Endodermal cell (in vitro differentiated cells): ENCODE data around the gene DNASE1L1. TPM values are rescaled to one million over a fixed set of nuclear protein-coding genes. Genes with fewer than 3 reads are reported as not detected.
"Not testable (repeated sequence)": the region's sequence is repeated elsewhere in the genome, so short reads cannot be mapped to it uniquely, and the experiment has no call there.

Source experiments
- DNase-seq: peaks from one replicate; pipeline ENCODE4 v3.0.0-alpha.2; 2017
- H3K27ac ChIP-seq: 2 replicates; pipeline ENCODE4 v1.5.1; 2013; ENCODE audit warnings: mild to moderate bottlenecking, low read depth, low read length, moderate library complexity
- H3K27me3 ChIP-seq: 2 replicates; pipeline ENCODE4 v1.6.1; 2013; ENCODE audit warnings: mild to moderate bottlenecking, low read length, moderate library complexity; ENCODE audit not compliant: insufficient read depth, control insufficient read depth, poor library complexity, severe bottlenecking
- H3K36me3 ChIP-seq: 2 replicates; pipeline ENCODE4 v1.7.0; 2013; ENCODE audit warnings: mild to moderate bottlenecking, low read length, moderate library complexity; ENCODE audit not compliant: control insufficient read depth, insufficient read depth
- H3K4me1 ChIP-seq: one replicate; pipeline ENCODE4 v1.7.0; 2013; ENCODE audit warnings: low read length; ENCODE audit not compliant: control insufficient read depth, insufficient read depth
- H3K4me3 ChIP-seq: 2 replicates; pipeline ENCODE4 v1.5.1; 2013; ENCODE audit warnings: mild to moderate bottlenecking, low read length, moderate library complexity
- H3K9ac ChIP-seq: 2 replicates; pipeline ENCODE4 v1.6.1; 2013; ENCODE audit warnings: mild to moderate bottlenecking, low read length, moderate library complexity; ENCODE audit not compliant: poor library complexity, severe bottlenecking; ENCODE audit errors: extremely low read depth
- H3K9me3 ChIP-seq: 2 replicates; pipeline ENCODE4 v1.6.1; 2013; ENCODE audit warnings: mild to moderate bottlenecking, low read length, moderate library complexity; ENCODE audit not compliant: control insufficient read depth
- H3K27ac Mint-ChIP-seq: 2 replicates; pipeline ENCODE4 v1.8.0; 2020; ENCODE audit warnings: mixed read lengths
- H3K27me3 Mint-ChIP-seq: 2 replicates; pipeline ENCODE4 v1.8.0; 2021; ENCODE audit warnings: mild to moderate bottlenecking, mixed read lengths; ENCODE audit not compliant: insufficient read depth
- H3K36me3 Mint-ChIP-seq: 2 replicates; pipeline ENCODE4 v1.8.0; 2020; ENCODE audit warnings: low read depth, mixed read lengths
- H3K4me1 Mint-ChIP-seq: 2 replicates; pipeline ENCODE4 v1.8.0; 2020; ENCODE audit warnings: mixed read lengths
- H3K4me3 Mint-ChIP-seq: 2 replicates; pipeline ENCODE4 v1.8.0; 2020; ENCODE audit warnings: mild to moderate bottlenecking, moderate library complexity, mixed read lengths
- H3K9me3 Mint-ChIP-seq: 2 replicates; pipeline ENCODE4 v1.8.0; 2020; ENCODE audit warnings: mild to moderate bottlenecking, mixed read lengths
- WGBS, 2 experiments: methylation state at CpG; one replicate each; pipeline versions ENCODE4 v1.1.5 to v1.1.7; 2013; ENCODE audit warnings: missing lambda C conversion rate in 2 of 2, mixed read lengths in 1 of 2; ENCODE audit not compliant: insufficient coverage in 1 of 2, insufficient read length in 1 of 2; 5-methylcytosine and 5-hydroxymethylcytosine counted together
- total RNA-seq, 2 donors: library from RNA; stranded (reverse); fragmentation: NEBNext Ultra II Directional in 1 of 2; extraction: Animal tissue kit (Norgen Biotek cat#: 25700) in 1 of 2; gene quantifications; 2 replicates in 1 of 2; 3 replicates in 1 of 2; pipeline ENCODE4 v1.2.1, GENCODE V29; 2021
- TF ChIP-seq, protein P1 (sequence below): fragments of 200-600 bp; sonication (generic); conservative IDR thresholded peaks from 2 replicates; pipeline ENCODE4 v1.5.0; 2021; ENCODE audit warnings: antibody characterized with exemption, mild to moderate bottlenecking

Gene DNASE1L1
- total RNA-seq, 2 donors from 2014 or later: 13.8 to 17.0 TPM

GRCh38 chrX:154401918-154402621, 7.0 kb downstream of the DNASE1L1 start:
- Histone ChIP-seq H3K4me1 (no peaks in the 10 kb centered on the region), H3K27me3 (no peaks in the 10 kb centered on the region), H3K9ac (no peak overlapping the region), H3K4me3 (no peak overlapping the region), H3K36me3 (peaks cover 22% of the 10 kb centered on the region), H3K27ac (no peak overlapping the region), H3K9me3 (no peaks in the 10 kb centered on the region)
- Mint-ChIP-seq H3K27ac (peak overlapping the region; percentile 56), H3K4me3 (no peak overlapping the region), H3K4me1 (peaks cover 5% of the 10 kb centered on the region), H3K36me3 (peaks cover 24% of the 10 kb centered on the region), H3K9me3 (peaks cover 76% of the 10 kb centered on the region), H3K27me3 (no peaks in the 10 kb centered on the region)
- 78 to 79% methylated on average over 3 to 6 of the region's 6 CpGs for WGBS, 2 experiments
- peak; percentile 61 for DNase-seq
- TF ChIP-seq, protein P1, sequence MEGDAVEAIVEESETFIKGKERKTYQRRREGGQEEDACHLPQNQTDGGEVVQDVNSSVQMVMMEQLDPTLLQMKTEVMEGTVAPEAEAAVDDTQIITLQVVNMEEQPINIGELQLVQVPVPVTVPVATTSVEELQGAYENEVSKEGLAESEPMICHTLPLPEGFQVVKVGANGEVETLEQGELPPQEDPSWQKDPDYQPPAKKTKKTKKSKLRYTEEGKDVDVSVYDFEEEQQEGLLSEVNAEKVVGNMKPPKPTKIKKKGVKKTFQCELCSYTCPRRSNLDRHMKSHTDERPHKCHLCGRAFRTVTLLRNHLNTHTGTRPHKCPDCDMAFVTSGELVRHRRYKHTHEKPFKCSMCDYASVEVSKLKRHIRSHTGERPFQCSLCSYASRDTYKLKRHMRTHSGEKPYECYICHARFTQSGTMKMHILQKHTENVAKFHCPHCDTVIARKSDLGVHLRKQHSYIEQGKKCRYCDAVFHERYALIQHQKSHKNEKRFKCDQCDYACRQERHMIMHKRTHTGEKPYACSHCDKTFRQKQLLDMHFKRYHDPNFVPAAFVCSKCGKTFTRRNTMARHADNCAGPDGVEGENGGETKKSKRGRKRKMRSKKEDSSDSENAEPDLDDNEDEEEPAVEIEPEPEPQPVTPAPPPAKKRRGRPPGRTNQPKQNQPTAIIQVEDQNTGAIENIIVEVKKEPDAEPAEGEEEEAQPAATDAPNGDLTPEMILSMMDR: no peak

DNA sequence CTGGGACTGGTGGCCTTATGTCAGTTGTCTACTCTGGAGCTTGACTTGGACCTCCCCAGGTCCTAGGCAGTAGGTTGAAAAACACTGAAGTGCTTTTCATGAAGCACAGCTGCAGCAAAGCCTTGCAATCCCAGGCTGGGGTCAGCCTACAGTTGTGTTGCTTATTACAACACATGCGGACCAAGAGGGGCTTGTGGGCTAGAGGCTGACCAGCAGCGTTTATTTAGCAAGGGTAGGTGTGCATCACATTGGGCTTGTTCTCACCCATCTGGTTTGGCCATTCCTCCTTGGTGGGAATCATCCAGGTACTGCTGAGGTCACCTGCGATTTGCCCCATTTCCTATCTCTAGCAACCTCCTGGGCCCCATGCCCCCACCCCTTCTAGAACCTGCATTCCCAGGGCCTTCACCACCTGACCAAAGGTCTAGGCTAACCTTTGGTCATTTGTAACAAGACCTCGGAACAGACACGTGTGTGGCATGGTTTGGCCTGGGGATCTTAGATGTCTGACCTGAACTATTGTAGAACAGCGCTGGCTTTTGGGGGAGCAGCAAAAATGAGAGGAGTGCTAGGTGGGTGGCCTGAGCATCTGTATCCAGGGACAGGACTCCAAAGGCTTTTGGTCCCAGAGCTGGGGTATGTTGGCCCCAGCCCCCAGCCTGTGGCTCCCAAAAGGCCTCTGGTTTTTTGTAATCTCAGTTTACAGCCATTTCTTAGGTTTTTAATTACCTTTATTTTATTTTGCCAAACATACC, 7.8 kb downstream of the DNASE1L1 start:
- DNase-seq: peak; percentile 81

GRCh38 chrX:154400369-154400817, 8.7 kb downstream of the DNASE1L1 start:
- H3K4me3 Mint-ChIP-seq: peak overlapping the region; percentile 91
- not testable (repeated sequence) for DNase-seq, H3K4me1 ChIP-seq, H3K9me3 ChIP-seq, H3K4me1 Mint-ChIP-seq, H3K27me3 ChIP-seq, H3K9ac ChIP-seq, H3K27ac ChIP-seq, H3K27me3 Mint-ChIP-seq
- 93% methylated on average over 4 of the region's 6 CpGs; no CpG with 5 or more reads in 1 of the 2 experiments for WGBS, 2 experiments
- Histone ChIP-seq H3K36me3 (peaks cover 22% of the 10 kb centered on the region), H3K4me3 (peak overlapping the region; percentile 96)
- peaks cover 24% of the 10 kb centered on the region for H3K36me3 Mint-ChIP-seq
- peaks cover 77% of the 10 kb centered on the region for H3K9me3 Mint-ChIP-seq
- H3K27ac Mint-ChIP-seq: peak overlapping the region; percentile 55

More for the DNA sequence above, 7.8 kb downstream of the DNASE1L1 start:
- Histone ChIP-seq H3K9me3 (no peaks in the 10 kb centered on the region), H3K36me3 (peaks cover 22% of the 10 kb centered on the region), H3K4me1 (no peaks in the 10 kb centered on the region), H3K9ac (no peak overlapping the region), H3K27me3 (no peaks in the 10 kb centered on the region), H3K4me3 (no peak overlapping the region), H3K27ac (no peak overlapping the region)
- H3K4me1 Mint-ChIP-seq: peaks cover 5% of the 10 kb centered on the region
- peak overlapping the region; percentile 91 for H3K4me3 Mint-ChIP-seq
- TF ChIP-seq, protein P1: no peak
- no peaks in the 10 kb centered on the region for H3K27me3 Mint-ChIP-seq
- H3K36me3 Mint-ChIP-seq: peaks cover 24% of the 10 kb centered on the region
- peaks cover 76% of the 10 kb centered on the region for H3K9me3 Mint-ChIP-seq
- 76% methylated on average over 6 of the region's 6 CpGs; no CpG with 5 or more reads in 1 of the 2 experiments for WGBS, 2 experiments
- peak overlapping the region; percentile 84 for H3K27ac Mint-ChIP-seq
